Measurements from ENCODE around the gene E2F2. TPM values are rescaled to one million over a fixed set of nuclear protein-coding genes. Genes with fewer than 3 reads are reported as not detected.

E2F2 gene
- total RNA-seq, 1 experiment from 2014 or later = 5.1 TPM

- H4K5ac ChIP-seq (ENCODE audit: insufficient read length, low read depth, low read length) = no peak overlapping the region
- H3K4me1 ChIP-seq (ENCODE audit: insufficient read depth, low read length) = no peaks in the 10 kb centered on the region
- H2BK12ac ChIP-seq (ENCODE audit: insufficient read length, low read depth, low read length) = no peak overlapping the region
- no peak overlapping the region for H4K91ac ChIP-seq (ENCODE audit: insufficient read length, low read depth, low read length)
- H2BK15ac ChIP-seq (ENCODE audit: low read depth, low read length) = no peak overlapping the region
- H2BK5ac ChIP-seq (ENCODE audit: insufficient read length, low read length) = no peak overlapping the region
- H3K27ac Mint-ChIP-seq = no peak overlapping the region
- no peaks in the 10 kb centered on the region for H3K27me3 ChIP-seq (ENCODE audit: insufficient read depth, low read length)
- no peak overlapping the region for H3K56ac ChIP-seq (ENCODE audit: insufficient read length, low read depth, low read length)
- no peak overlapping the region for H3K23ac ChIP-seq (ENCODE audit: insufficient read length, low read depth, low read length)
- H3K14ac ChIP-seq (ENCODE audit: insufficient read depth, low read length) = no peak overlapping the region
- H2BK20ac ChIP-seq (ENCODE audit: low read depth, low read length, poor library complexity, severe bottlenecking) = no peak overlapping the region
- no peak overlapping the region for H2BK120ac ChIP-seq (ENCODE audit: low read depth, low read length, poor library complexity, severe bottlenecking)
- no peak overlapping the region for H3K4me2 ChIP-seq (ENCODE audit: insufficient read depth, insufficient read length, low read length)
- no peak overlapping the region for H3K18ac ChIP-seq (ENCODE audit: insufficient read length, low read depth, low read length)
- H3K27ac ChIP-seq (ENCODE audit: insufficient read length, low read depth, low read length) = no peak overlapping the region
- no peak overlapping the region for H2AK5ac ChIP-seq (ENCODE audit: insufficient read length, low read length)
- TF ChIP-seq CTCF (conservative IDR thresholded peaks at IDR 0.05) = no peak
- H3K4me3 Mint-ChIP-seq = no peak overlapping the region
- H3K4ac ChIP-seq (ENCODE audit: low read depth, low read length) = no peak overlapping the region
- no peak overlapping the region for H3T11ph ChIP-seq (ENCODE audit: low read length)
- H4K20me1 ChIP-seq (ENCODE audit: control insufficient read depth, insufficient read depth, insufficient read length) = no peaks in the 10 kb centered on the region
- H3K9me3 ChIP-seq (ENCODE audit: control insufficient read depth, low read depth, low read length) = no peaks in the 10 kb centered on the region
- H3K23me2 ChIP-seq (ENCODE audit: insufficient read length, low read depth, low read length, poor library complexity, severe bottlenecking) = no peaks in the 10 kb centered on the region
- peaks cover 2 to 4% (median 3%) of the 10 kb centered on the region in 3 experiments; a peak in 2 of 7 replicates for H3K36me3 Mint-ChIP-seq (ENCODE audit: insufficient read depth in 1 of 3, low read depth in 3 of 3)
- H3K9me3 Mint-ChIP-seq = no peaks in the 10 kb centered on the region
- no CpG with 5 or more reads among the region's 6 CpGs for WGBS (ENCODE audit: extremely low coverage, insufficient read length, low lambda C conversion rate)
- no peak overlapping the region for H2AFZ ChIP-seq (ENCODE audit: low read length)
- no peaks in the 10 kb centered on the region; the same call in 1 of the 2 replicates for H3K27me3 Mint-ChIP-seq (ENCODE audit: low read depth)
- H4K8ac ChIP-seq (replicated peaks; ENCODE audit: insufficient read length, low read depth, low read length) = no peak overlapping the region
- no peaks in the 10 kb centered on the region for H3K79me1 ChIP-seq (ENCODE audit: insufficient read depth, low read depth, low read length, poor library complexity, severe bottlenecking)
- DNase-seq = no peak
- H3K79me2 ChIP-seq (ENCODE audit: insufficient read depth, low read length) = no peaks in the 10 kb centered on the region
- no peak overlapping the region for H3K9ac ChIP-seq (ENCODE audit: extremely low read depth, insufficient read length, low read length)
- H3K4me1 Mint-ChIP-seq = peaks cover 0 to 10% of the 10 kb centered on the region in 2 experiments; a peak in 3 of 4 replicates
These were observed 57.8 kb downstream of the E2F2 start for GRCh38 chr1:23473037-23473800.
